HepG2 (cell line): ENCODE data around the gene KCNAB1.

Experiments
- AKNA ChIP-seq: sonication (generic); formaldehyde crosslinking; IDR thresholded peaks from 2 replicates; pipeline ENCODE4 v1.4.0; 2020; ENCODE audit warnings: missing genetic modification reagents, borderline replicate concordance
- ELK4 ChIP-seq: sonication (generic); formaldehyde crosslinking; IDR thresholded peaks from 2 replicates; pipeline ENCODE4 v1.9.0; 2021; ENCODE audit warnings: missing genetic modification reagents, borderline replicate concordance
- EP300 ChIP-seq, 3 experiments: sonication (generic) in 1 of 3; formaldehyde crosslinking in 1 of 3; IDR thresholded peaks; 2 replicates each; pipeline versions ENCODE4 v1.5.1 to v1.6.1; 2011 to 2020; ENCODE audit warnings: low read depth in 2 of 3, low read length in 2 of 3, borderline replicate concordance in 1 of 3, improper control_type of control experiment in 1 of 3, mild to moderate bottlenecking in 1 of 3, missing genetic modification reagents in 1 of 3, moderate library complexity in 1 of 3
- IRF2 ChIP-seq: IDR thresholded peaks from 2 replicates; pipeline ENCODE4 v1.6.1; 2018; ENCODE audit warnings: missing genetic modification reagents, missing compliant biosample characterization
- MAZ ChIP-seq, 2 experiments: sonication (generic) in 1 of 2; formaldehyde crosslinking in 1 of 2; IDR thresholded peaks; 2 replicates each; pipeline versions ENCODE4 v1.5.0 to v1.6.1; 2012 to 2020; ENCODE audit warnings: low read depth in 2 of 2, mild to moderate bottlenecking in 2 of 2, borderline replicate concordance in 1 of 2, improper control_type of control experiment in 1 of 2, low read length in 1 of 2, missing genetic modification reagents in 1 of 2, moderate library complexity in 1 of 2
- POLR2A ChIP-seq, 2 experiments: IDR thresholded peaks; 2 replicates each; pipeline ENCODE4 v1.6.1; 2011; ENCODE audit warnings: low read depth in 2 of 2, low read length in 2 of 2, mild to moderate bottlenecking in 1 of 2, moderate library complexity in 1 of 2; ENCODE audit not compliant: insufficient read depth in 1 of 2
- RFX5 ChIP-seq: IDR thresholded peaks from 2 replicates; pipeline ENCODE4 v1.6.1; 2011; ENCODE audit warnings: low read depth, low read length, improper control_type of control experiment
- SMAD1 ChIP-seq: sonication (generic); formaldehyde crosslinking; IDR thresholded peaks from 2 replicates; pipeline ENCODE4 v1.4.0; 2020; ENCODE audit warnings: missing genetic modification reagents, low read depth, mild to moderate bottlenecking, borderline replicate concordance
- ZNF660 ChIP-seq: sonication (generic); formaldehyde crosslinking; IDR thresholded peaks from 2 replicates; pipeline ENCODE4 v1.5.1; 2020; ENCODE audit warnings: mild to moderate bottlenecking, low read depth, missing genetic modification reagents, borderline replicate concordance

- no peak for TF ChIP-seq RFX5
- no peak for TF ChIP-seq AKNA (CRISPR knock-in tag)
- TF ChIP-seq EP300 (IDR thresholded peaks at IDR 0.05; ENCODE audit: low read depth in 2 of 2, low read length in 2 of 2), result no peak
- TF ChIP-seq EP300 (CRISPR knock-in tag; IDR thresholded peaks at IDR 0.05; ENCODE audit: borderline replicate concordance), result no peak
- no peak for TF ChIP-seq SMAD1 (CRISPR knock-in tag)
- TF ChIP-seq POLR2A (IDR thresholded peaks at IDR 0.05; ENCODE audit: insufficient read depth in 1 of 2, low read depth in 2 of 2, low read length in 2 of 2), result no peak
- TF ChIP-seq ELK4, result no peak
- TF ChIP-seq IRF2, result no peak
- no peak for TF ChIP-seq MAZ (IDR thresholded peaks at IDR 0.05; ENCODE audit: borderline replicate concordance, low read depth, low read length)
- TF ChIP-seq MAZ (CRISPR knock-in tag; IDR thresholded peaks at IDR 0.05; ENCODE audit: low read depth), result no peak
- no peak for TF ChIP-seq ZNF660 (CRISPR knock-in tag)
Measured at GRCh38 chr3:156145866-156146265, 25.5 kb downstream of the KCNAB1 start.
